CD4-positive, alpha-beta T cell (primary cell): ENCODE measurements around the gene ANO2. TPM values are rescaled to one million over a fixed set of nuclear protein-coding genes. Genes with fewer than 3 reads are reported as not detected.

Experiments used
- ATAC-seq: fragments of 200-7000 bp; cut with Tn5 transposase; one replicate; pipeline ENCODE4 v1.10.0; 2022; ENCODE audit warnings: mild to moderate bottlenecking; ENCODE audit not compliant: poor library complexity
- CTCF ChIA-PET: fragments of 350-600 bp; sonication (Branson Sonifier 250); formaldehyde crosslinking; loops from one replicate; lab custom pipeline; 2021; ENCODE audit warnings: antibody characterized with exemption, inconsistent platforms; lab: Charles Lee
- POLR2A ChIA-PET: fragments of 350-600 bp; sonication (Branson Sonifier 250); formaldehyde crosslinking; loops from one replicate; lab custom pipeline; 2021; ENCODE audit warnings: antibody characterized with exemption, inconsistent platforms; lab: Charles Lee
- DNase-seq, 14 experiments: peaks; one replicate each; pipeline ENCODE4 v3.0.0-alpha.2; 2013 to 2020; ENCODE audit warnings: mixed read lengths in 2 of 14
- H3K27ac ChIP-seq, 2 donors: one replicate each; pipeline versions ENCODE4 v1.5.1 to v1.7.0; 2013; ENCODE audit warnings: low read length in 2 of 2, low read depth in 1 of 2, mild to moderate bottlenecking in 1 of 2
- H3K27me3 ChIP-seq, 2 experiments: 1 replicate in 1 of 2; 2 replicates in 1 of 2; pipeline versions ENCODE4 v1.6.1 to v1.7.0; 2013; ENCODE audit warnings: low read length in 2 of 2, control low read depth in 1 of 2, mild to moderate bottlenecking in 1 of 2, moderate library complexity in 1 of 2; ENCODE audit not compliant: insufficient read depth in 2 of 2, control insufficient read depth in 1 of 2
- H3K36me3 ChIP-seq: one replicate; pipeline ENCODE4 v1.6.1; 2013; ENCODE audit warnings: low read length, control low read depth; ENCODE audit not compliant: insufficient read depth
- H3K4me1 ChIP-seq: one replicate; pipeline ENCODE4 v1.6.1; 2013; ENCODE audit warnings: low read length, control low read depth; ENCODE audit not compliant: insufficient read depth
- H3K4me3 ChIP-seq: one replicate; pipeline ENCODE4 v1.5.1; 2013; ENCODE audit warnings: mild to moderate bottlenecking, low read length, moderate library complexity
- H3K9me3 ChIP-seq, 2 experiments: 1 replicate in 1 of 2; 2 replicates in 1 of 2; pipeline versions ENCODE4 v1.6.1 to v1.7.0; 2013; ENCODE audit warnings: low read length in 2 of 2, mild to moderate bottlenecking in 2 of 2, control low read depth in 1 of 2, moderate library complexity in 1 of 2; ENCODE audit not compliant: control insufficient read depth in 1 of 2, insufficient read depth in 1 of 2
- H3K27ac Mint-ChIP-seq: one replicate; pipeline ENCODE4 v1.8.0; 2020; ENCODE audit warnings: mixed read lengths
- H3K27me3 Mint-ChIP-seq: one replicate; pipeline ENCODE4 v1.8.0; 2021; ENCODE audit warnings: mixed read lengths
- H3K36me3 Mint-ChIP-seq: one replicate; pipeline ENCODE4 v1.8.0; 2021; ENCODE audit warnings: low read depth, mixed read lengths
- H3K4me1 Mint-ChIP-seq: one replicate; pipeline ENCODE4 v1.8.0; 2021; ENCODE audit warnings: low read depth, mixed read lengths
- H3K4me3 Mint-ChIP-seq: one replicate; pipeline ENCODE4 v1.8.0; 2020; ENCODE audit warnings: mild to moderate bottlenecking, mixed read lengths
- H3K9me3 Mint-ChIP-seq: one replicate; pipeline ENCODE4 v1.8.0; 2020; ENCODE audit warnings: mixed read lengths
- CTCF ChIP-seq: fragments of 200-600 bp; IDR thresholded peaks from one replicate; pipeline ENCODE4 v1.8.0; 2022; ENCODE audit warnings: antibody characterized with exemption, mild to moderate bottlenecking
- intact Hi-C, 2 experiments: fragments of 100-400 bp; cut with DNase I in 1 of 2; cut with micrococcal nuclease in 1 of 2; formaldehyde crosslinking; loops; one replicate each; pipeline versions ENCODE4 v1.15.1 to v1.9.0; 2023 to 2025; cut with DNase I, micrococcal nuclease
- total RNA-seq, 174 experiments: library from RNA in 2 of 174; stranded (reverse) in 2 of 174; gene quantifications; one replicate each; pipeline ENCODE4 v1.2.3 and lab custom pipeline; 2021 to 2026

ANO2 gene
- total RNA-seq, 2 experiments from 2014 or later, result not detected

- no peak overlapping the region for H3K27ac ChIP-seq
- H3K4me3 Mint-ChIP-seq, result no peak overlapping the region
- peaks cover 2 to 8% of the 10 kb centered on the region in 2 experiments for H3K27me3 ChIP-seq
- no peaks in the 10 kb centered on the region for H3K9me3 Mint-ChIP-seq
- ATAC-seq (no peak), DNase-seq (no peak)
- intact Hi-C loops, result no loop called here
- POLR2A ChIA-PET, result no interaction called here
- CTCF ChIA-PET, result no interaction called here
- H3K4me3 ChIP-seq, result no peak overlapping the region
- H3K9me3 ChIP-seq, result no peaks in the 10 kb centered on the region
- no peaks in the 10 kb centered on the region for H3K36me3 Mint-ChIP-seq
- H3K36me3 ChIP-seq, result no peaks in the 10 kb centered on the region
- peaks cover 20% of the 10 kb centered on the region for H3K27me3 Mint-ChIP-seq
- no peak overlapping the region for H3K27ac Mint-ChIP-seq
- H3K4me1 ChIP-seq, result no peaks in the 10 kb centered on the region
- TF ChIP-seq CTCF, result no peak
- H3K4me1 Mint-ChIP-seq, result no peaks in the 10 kb centered on the region
These were observed 373.9 kb downstream of the ANO2 start for GRCh38 chr12:5571115-5571514.

- no peak for ATAC-seq
- Mint-ChIP-seq H3K9me3 (no peaks in the 10 kb centered on the region), H3K27ac (no peak overlapping the region), H3K36me3 (no peaks in the 10 kb centered on the region), H3K4me1 (no peaks in the 10 kb centered on the region), H3K4me3 (no peak overlapping the region), H3K27me3 (peaks cover 20% of the 10 kb centered on the region)
- Histone ChIP-seq H3K9me3 (peaks cover 0 to 5% of the 10 kb centered on the region in 2 experiments), H3K36me3 (no peaks in the 10 kb centered on the region), H3K27me3 (peaks cover 2 to 8% of the 10 kb centered on the region in 2 experiments), H3K4me3 (no peak overlapping the region), H3K27ac (no peak overlapping the region), H3K4me1 (no peaks in the 10 kb centered on the region)
- intact Hi-C loops, result no loop called here
- no peak for TF ChIP-seq CTCF
- ChIA-PET POLR2A (no interaction called here), CTCF (no interaction called here)
- no peak for DNase-seq
These were observed 374.6 kb downstream of the ANO2 start for GRCh38 chr12:5570416-5570815.

GRCh38 chr12:5568325-5568981 is 376.6 kb downstream of the ANO2 start:
- peaks cover 20% of the 10 kb centered on the region for H3K27me3 Mint-ChIP-seq
- CTCF ChIA-PET, result no interaction called here

More at GRCh38 chr12:5568325-5568981, 376.6 kb downstream of the ANO2 start:
- DNase-seq (no peak), ATAC-seq (no peak)
- Histone ChIP-seq H3K27ac (no peak overlapping the region), H3K4me3 (no peak overlapping the region), H3K36me3 (no peaks in the 10 kb centered on the region), H3K4me1 (no peaks in the 10 kb centered on the region), H3K27me3 (peaks cover 2 to 8% of the 10 kb centered on the region in 2 experiments), H3K9me3 (peaks cover 0 to 5% of the 10 kb centered on the region in 2 experiments)
- H3K27ac Mint-ChIP-seq, result no peak overlapping the region
- H3K4me1 Mint-ChIP-seq, result no peaks in the 10 kb centered on the region
- no peak for TF ChIP-seq CTCF
- no peaks in the 10 kb centered on the region for H3K36me3 Mint-ChIP-seq
- POLR2A ChIA-PET, result no interaction called here
- H3K4me3 Mint-ChIP-seq, result no peak overlapping the region
- no peaks in the 10 kb centered on the region for H3K9me3 Mint-ChIP-seq
- intact Hi-C loops, result no loop called here
